ENCODE measurements around the gene MYD88. TPM values are rescaled to one million over a fixed set of nuclear protein-coding genes. Genes with fewer than 3 reads are reported as not detected.
A peak's percentile ranks its signal among the peaks of the same experiment; 100 is the strongest.

The MYD88 gene
- total and polyA plus RNA-seq, 9 of the 15 experiments (the other 6 are each of a cell fraction or from before 2014, with no cell fraction given): 3.2 to 47.3 (median 27.6) TPM

DNA sequence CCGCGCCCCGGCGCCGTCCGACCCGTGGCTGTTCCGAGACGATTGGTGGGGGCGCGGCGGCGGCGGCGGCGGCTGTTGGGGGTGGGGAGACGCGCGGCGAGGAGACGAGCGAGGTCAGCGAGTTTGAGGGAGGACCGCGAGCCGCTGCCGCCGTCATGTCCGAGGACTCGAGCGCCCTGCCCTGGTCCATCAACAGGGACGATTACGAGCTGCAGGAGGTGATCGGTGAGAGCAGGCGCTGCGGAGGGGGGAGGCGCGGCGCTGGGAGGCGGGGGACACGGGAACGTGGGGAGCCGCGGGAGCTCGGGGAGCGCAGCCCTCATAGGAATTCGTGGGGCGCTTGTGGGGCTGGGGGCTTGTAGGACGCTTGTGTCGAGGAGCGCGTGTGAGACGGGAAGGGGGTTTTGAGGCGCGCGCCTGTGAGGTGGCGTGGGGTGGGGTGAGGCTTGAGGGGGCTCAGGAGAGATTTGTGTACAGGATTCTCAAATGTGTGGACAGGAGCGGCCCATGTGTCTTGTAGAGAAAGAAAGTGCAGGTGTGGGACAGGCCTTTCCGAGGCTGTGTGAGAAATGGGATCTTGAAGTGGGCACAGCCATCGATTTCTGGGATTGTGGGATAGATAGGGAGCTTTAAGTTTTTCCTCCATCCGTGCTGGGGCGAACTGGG, 27.4 kb downstream of the MYD88 start:
- FAIRE-seq: no peak
- Histone ChIP-seq H3K36me3 (ENCODE audit: control insufficient read depth, insufficient read depth, low read length) (peaks cover 21% of the 10 kb centered on the region), H3K4me3 (peak overlapping the region; percentile 91), H3K79me2 (ENCODE audit: control insufficient read depth, insufficient read depth, low read length) (peaks cover 55% of the 10 kb centered on the region), H3K9me1 (ENCODE audit: control insufficient read depth, insufficient read depth, low read length) (peaks cover 2% of the 10 kb centered on the region), H4K20me1 (replicated peaks; ENCODE audit: control insufficient read depth, insufficient read depth, low read length) (peaks cover 14% of the 10 kb centered on the region), H3K9me3 (replicated peaks; ENCODE audit: control insufficient read depth, insufficient read depth, low read depth, low read length) (no peaks in the 10 kb centered on the region), H2AFZ (ENCODE audit: low read depth, low read length) (peak overlapping the region; percentile 98), H3K27me3 (ENCODE audit: control insufficient read depth in 2 of 2, insufficient read depth in 2 of 2, low read length in 2 of 2) (no peaks in the 10 kb centered on the region), H3K4me1 (replicated peaks in 1 of 2; ENCODE audit: control insufficient read depth in 2 of 2, insufficient read depth in 2 of 2, low read length in 2 of 2) (peaks cover 22 to 35% of the 10 kb centered on the region in 2 experiments), H3K27ac (ENCODE audit: extremely low read depth, low read depth, low read length) (peak overlapping the region; percentile 98), H3K9ac (ENCODE audit: insufficient read depth in 1 of 2, low read depth in 2 of 2, low read length in 2 of 2) (peak overlapping the region; percentile 91 to 94), H3K4me2 (ENCODE audit: insufficient read depth, low read length) (peak overlapping the region; percentile 89)
- 1% methylated on average over 38 of the region's 62 CpGs for WGBS (ENCODE audit: insufficient coverage, low coverage, missing lambda C conversion rate)
- no TSS peak for BruUV-seq (replicated peaks)
- intact Hi-C loops (cut with micrococcal nuclease) (loop anchor here (1.0 kb wide), 1 partner anchor 29 kb away; the partner anchor contains the start of gene ACAA1), in situ Hi-C loops (cut with MboI) (no loop called here)
- ChIA-PET POLR2A (interaction anchor here (0.6 to 5.4 kb wide), 22 partner anchors 8 to 575 kb away, joined by 3 to 55 read pairs (median 4); partner anchors contain the start of genes ACAA1 and MYD88), CTCF (ENCODE audit: low intra/inter-chr PET ratio) (interaction anchor here (0.7 kb wide), 1 partner anchor 982 kb away, joined by 4 read pairs; no protein-coding TSS in a partner anchor)
- peak; percentile 60 for ATAC-seq
- peak in 2 of 4 experiments; percentile 74 to 77 for DNase-seq (ENCODE audit: extremely low read depth in 1 of 4, low spot score in 3 of 4)
- TF ChIP-seq, protein P1, sequence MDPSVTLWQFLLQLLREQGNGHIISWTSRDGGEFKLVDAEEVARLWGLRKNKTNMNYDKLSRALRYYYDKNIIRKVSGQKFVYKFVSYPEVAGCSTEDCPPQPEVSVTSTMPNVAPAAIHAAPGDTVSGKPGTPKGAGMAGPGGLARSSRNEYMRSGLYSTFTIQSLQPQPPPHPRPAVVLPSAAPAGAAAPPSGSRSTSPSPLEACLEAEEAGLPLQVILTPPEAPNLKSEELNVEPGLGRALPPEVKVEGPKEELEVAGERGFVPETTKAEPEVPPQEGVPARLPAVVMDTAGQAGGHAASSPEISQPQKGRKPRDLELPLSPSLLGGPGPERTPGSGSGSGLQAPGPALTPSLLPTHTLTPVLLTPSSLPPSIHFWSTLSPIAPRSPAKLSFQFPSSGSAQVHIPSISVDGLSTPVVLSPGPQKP (CRISPR knock-in tag; IDR thresholded peaks at IDR 0.05): no peak
- TF ChIP-seq MEF2D (tag; conservative IDR thresholded peaks at IDR 0.05; ENCODE audit: low read depth) (no peak), KHSRP (IDR thresholded peaks at IDR 0.05) (no peak), RBM34 (IDR thresholded peaks at IDR 0.05; ENCODE audit: borderline replicate concordance, insufficient read depth, low read length) (no peak), ZNF124 (CRISPR knock-in tag; IDR thresholded peaks at IDR 0.05) (peak; percentile 64; the same call in 1 of the 2 replicates), E2F3 (CRISPR knock-in tag; IDR thresholded peaks at IDR 0.05) (no peak), TRIM24 (IDR thresholded peaks at IDR 0.05) (peak in 1 of 2 experiments; percentile 24; a peak in 1 of 4 replicates), RFX1 (IDR thresholded peaks at IDR 0.05) (no peak), PML (IDR thresholded peaks at IDR 0.05; ENCODE audit: low read length) (no peak), CBX5 (IDR thresholded peaks at IDR 0.05; ENCODE audit: borderline replicate concordance, low read depth) (0 out of 2 replicates have a peak, but pooled peaks have one; percentile 8), ARID2 (IDR thresholded peaks at IDR 0.05) (no peak), HDAC1 (IDR thresholded peaks at IDR 0.05) (peak in 1 of 2 experiments; percentile 67; a peak in 1 of 4 replicates)
- TF ChIP-seq, protein P2, sequence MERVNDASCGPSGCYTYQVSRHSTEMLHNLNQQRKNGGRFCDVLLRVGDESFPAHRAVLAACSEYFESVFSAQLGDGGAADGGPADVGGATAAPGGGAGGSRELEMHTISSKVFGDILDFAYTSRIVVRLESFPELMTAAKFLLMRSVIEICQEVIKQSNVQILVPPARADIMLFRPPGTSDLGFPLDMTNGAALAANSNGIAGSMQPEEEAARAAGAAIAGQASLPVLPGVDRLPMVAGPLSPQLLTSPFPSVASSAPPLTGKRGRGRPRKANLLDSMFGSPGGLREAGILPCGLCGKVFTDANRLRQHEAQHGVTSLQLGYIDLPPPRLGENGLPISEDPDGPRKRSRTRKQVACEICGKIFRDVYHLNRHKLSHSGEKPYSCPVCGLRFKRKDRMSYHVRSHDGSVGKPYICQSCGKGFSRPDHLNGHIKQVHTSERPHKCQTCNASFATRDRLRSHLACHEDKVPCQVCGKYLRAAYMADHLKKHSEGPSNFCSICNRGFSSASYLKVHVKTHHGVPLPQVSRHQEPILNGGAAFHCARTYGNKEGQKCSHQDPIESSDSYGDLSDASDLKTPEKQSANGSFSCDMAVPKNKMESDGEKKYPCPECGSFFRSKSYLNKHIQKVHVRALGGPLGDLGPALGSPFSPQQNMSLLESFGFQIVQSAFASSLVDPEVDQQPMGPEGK (CRISPR knock-in tag; IDR thresholded peaks at IDR 0.05; ENCODE audit: borderline replicate concordance): no peak
- TF ChIP-seq, protein P3, sequence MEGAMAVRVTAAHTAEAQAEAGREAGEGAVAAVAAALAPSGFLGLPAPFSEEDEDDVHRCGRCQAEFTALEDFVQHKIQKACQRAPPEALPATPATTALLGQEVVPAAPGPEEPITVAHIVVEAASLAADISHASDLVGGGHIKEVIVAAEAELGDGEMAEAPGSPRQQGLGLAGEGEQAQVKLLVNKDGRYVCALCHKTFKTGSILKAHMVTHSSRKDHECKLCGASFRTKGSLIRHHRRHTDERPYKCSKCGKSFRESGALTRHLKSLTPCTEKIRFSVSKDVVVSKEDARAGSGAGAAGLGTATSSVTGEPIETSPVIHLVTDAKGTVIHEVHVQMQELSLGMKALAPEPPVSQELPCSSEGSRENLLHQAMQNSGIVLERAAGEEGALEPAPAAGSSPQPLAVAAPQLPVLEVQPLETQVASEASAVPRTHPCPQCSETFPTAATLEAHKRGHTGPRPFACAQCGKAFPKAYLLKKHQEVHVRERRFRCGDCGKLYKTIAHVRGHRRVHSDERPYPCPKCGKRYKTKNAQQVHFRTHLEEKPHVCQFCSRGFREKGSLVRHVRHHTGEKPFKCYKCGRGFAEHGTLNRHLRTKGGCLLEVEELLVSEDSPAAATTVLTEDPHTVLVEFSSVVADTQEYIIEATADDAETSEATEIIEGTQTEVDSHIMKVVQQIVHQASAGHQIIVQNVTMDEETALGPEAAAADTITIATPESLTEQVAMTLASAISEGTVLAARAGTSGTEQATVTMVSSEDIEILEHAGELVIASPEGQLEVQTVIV (CRISPR knock-in tag; IDR thresholded peaks at IDR 0.05; ENCODE audit: borderline replicate concordance): no peak
- TF ChIP-seq, protein P4, sequence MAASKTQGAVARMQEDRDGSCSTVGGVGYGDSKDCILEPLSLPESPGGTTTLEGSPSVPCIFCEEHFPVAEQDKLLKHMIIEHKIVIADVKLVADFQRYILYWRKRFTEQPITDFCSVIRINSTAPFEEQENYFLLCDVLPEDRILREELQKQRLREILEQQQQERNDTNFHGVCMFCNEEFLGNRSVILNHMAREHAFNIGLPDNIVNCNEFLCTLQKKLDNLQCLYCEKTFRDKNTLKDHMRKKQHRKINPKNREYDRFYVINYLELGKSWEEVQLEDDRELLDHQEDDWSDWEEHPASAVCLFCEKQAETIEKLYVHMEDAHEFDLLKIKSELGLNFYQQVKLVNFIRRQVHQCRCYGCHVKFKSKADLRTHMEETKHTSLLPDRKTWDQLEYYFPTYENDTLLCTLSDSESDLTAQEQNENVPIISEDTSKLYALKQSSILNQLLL (CRISPR knock-in tag; IDR thresholded peaks at IDR 0.05; ENCODE audit: borderline replicate concordance): no peak
